Skeletal muscle satellite cell (primary cell): ENCODE data around the gene PRKCE.
A peak's percentile ranks its signal among the peaks of the same experiment; 100 is the strongest.

Source experiments
- H3K27me3 ChIP-seq: 2 replicates; pipeline ENCODE4 v1.7.0; 2013; ENCODE audit warnings: low read length; ENCODE audit not compliant: control insufficient read depth, insufficient read depth
- H3K36me3 ChIP-seq: 2 replicates; pipeline ENCODE4 v1.7.0; 2013; ENCODE audit warnings: mild to moderate bottlenecking, control low read depth, low read length; ENCODE audit not compliant: insufficient read depth
- H3K4me1 ChIP-seq: 2 replicates; pipeline ENCODE4 v1.7.0; 2013; ENCODE audit warnings: low read length; ENCODE audit not compliant: control insufficient read depth, insufficient read depth
- H3K4me2 ChIP-seq: 2 replicates; pipeline ENCODE4 v1.7.0; 2013; ENCODE audit warnings: mild to moderate bottlenecking, low read length
- H3K4me3 ChIP-seq: 2 replicates; pipeline ENCODE4 v1.7.0; 2013; ENCODE audit warnings: low read length
- H3K9ac ChIP-seq: 2 replicates; pipeline ENCODE4 v1.7.0; 2013; ENCODE audit warnings: mild to moderate bottlenecking, low read depth, low read length, moderate library complexity
- H3K9me3 ChIP-seq: replicated peaks from 2 replicates; pipeline ENCODE4 v1.7.0; 2013; ENCODE audit warnings: mild to moderate bottlenecking, control low read depth, low read length

Gene PRKCE

DNA sequence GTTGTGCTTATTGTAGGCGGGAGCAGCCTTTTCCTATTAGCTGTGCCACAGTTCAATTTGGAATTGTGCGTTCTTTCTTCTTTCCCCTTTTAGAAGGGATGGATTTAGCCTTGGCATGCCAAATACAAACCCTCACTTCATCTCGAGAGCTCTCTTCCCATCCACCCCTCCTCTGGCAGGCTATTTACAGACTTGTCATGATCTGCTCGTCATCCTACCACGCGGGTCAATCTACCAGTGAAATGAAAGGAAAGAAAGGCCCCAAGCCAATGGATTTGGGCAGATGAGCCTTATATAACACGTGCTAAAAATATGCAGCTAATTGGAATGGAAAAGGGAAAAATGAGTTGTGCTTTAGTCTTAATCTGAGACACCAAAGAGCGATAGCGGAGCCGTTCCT is 277.5 kb downstream of the PRKCE start:
- Histone ChIP-seq H3K4me3 (no peak overlapping the region), H3K4me1 (peaks cover 10% of the 10 kb centered on the region), H3K9ac (no peak overlapping the region), H3K9me3 (no peaks in the 10 kb centered on the region), H3K4me2 (no peak overlapping the region), H3K36me3 (no peaks in the 10 kb centered on the region), H3K27me3 (no peaks in the 10 kb centered on the region)

DNA sequence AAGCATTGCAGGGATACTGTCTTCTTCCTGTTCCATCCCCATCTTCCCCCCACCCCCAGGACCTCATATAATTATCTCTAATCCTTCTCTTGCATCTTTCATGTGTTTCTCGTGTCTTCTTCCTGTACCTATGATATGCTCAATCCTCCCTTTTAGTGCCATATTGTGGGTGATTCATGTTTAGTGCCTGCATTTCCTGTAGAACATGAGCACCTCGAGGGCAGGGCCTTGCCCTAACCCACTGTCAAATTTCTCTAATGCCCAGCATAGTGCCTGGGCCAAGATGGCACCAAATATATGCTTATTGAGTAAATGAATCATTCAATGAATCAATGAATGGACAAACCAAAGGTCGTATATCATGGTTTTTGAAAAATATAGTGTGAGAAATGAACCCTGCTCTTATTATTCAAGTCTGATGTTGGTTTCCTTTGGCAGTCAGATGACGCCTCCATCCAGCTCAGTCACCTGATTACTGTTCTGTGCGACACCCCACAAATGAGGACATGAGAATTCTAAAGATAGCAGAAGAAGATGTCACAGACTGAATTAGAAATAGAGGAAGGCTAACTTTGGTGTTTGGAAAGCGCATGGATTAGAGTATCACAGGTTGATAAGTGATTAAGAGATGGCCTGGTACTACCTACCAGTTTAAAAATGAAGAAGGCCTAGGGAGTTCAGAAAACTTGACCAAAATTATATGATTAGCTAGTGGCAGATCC is 278.4 kb downstream of the PRKCE start:
- H3K36me3 ChIP-seq: no peaks in the 10 kb centered on the region
- no peaks in the 10 kb centered on the region for H3K27me3 ChIP-seq
- H3K4me2 ChIP-seq: no peak overlapping the region
- H3K4me3 ChIP-seq: no peak overlapping the region
- no peak overlapping the region for H3K9ac ChIP-seq
- H3K9me3 ChIP-seq: no peaks in the 10 kb centered on the region
- peaks cover 10% of the 10 kb centered on the region for H3K4me1 ChIP-seq

DNA sequence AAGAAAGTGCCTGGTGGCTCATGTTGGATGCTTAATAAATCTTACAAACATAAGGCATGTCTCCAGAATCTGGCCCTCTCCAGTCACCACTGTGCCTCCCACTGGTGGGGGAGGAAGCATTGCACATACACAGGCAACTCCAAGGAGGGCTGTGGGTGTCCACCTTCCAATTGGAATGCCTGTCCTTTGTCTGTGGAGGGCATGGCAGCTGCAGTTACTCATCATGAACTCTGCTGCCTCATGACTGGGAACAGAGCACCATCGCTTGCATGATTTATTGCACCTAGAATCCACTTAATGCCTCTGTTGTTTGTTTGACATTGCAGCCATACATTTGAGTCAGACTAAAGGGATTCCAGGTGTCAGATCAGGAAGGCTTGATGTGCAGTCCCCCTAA is 278.9 kb downstream of the PRKCE start:
- H3K36me3 ChIP-seq: no peaks in the 10 kb centered on the region
- peaks cover 10% of the 10 kb centered on the region for H3K4me1 ChIP-seq
- no peak overlapping the region for H3K9ac ChIP-seq
- H3K9me3 ChIP-seq: no peaks in the 10 kb centered on the region
- H3K4me3 ChIP-seq: no peak overlapping the region
- no peak overlapping the region for H3K4me2 ChIP-seq
- no peaks in the 10 kb centered on the region for H3K27me3 ChIP-seq

DNA sequence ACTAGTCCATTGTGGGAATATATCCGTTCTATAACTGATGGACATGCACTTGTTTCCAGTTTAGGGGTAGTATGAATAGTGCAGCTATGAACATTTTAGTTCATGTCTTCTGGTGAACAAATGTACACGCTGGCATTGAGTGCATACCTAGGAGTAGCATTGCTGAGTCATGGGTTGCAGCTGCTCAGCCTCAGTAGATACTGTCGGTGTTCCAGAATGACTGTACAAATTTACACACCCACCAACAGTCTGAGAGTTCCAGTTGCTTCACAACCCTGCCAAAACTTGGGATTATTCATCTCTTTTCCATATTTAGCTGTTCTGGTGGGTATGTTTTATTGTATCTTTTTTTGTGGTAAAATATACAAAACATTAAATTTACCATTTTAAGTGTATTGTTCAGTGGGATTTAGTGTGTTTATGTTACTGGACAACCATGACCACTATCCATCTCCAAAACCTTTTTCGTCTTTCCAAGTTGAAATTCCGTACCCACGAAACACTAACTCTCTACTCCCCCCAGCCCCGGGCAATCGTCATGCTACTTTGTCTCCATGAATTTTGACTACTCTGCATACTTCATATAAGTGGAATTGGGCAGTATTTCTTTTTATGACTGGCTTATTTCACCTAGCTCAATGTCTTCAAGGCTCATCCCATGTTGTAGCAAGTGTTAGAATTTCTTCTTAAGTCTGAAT is 281.0 kb downstream of the PRKCE start:
- no peak overlapping the region for H3K4me2 ChIP-seq
- H3K4me3 ChIP-seq: no peak overlapping the region
- H3K9ac ChIP-seq: no peak overlapping the region
- H3K36me3 ChIP-seq: no peaks in the 10 kb centered on the region
- H3K27me3 ChIP-seq: no peaks in the 10 kb centered on the region
- no peaks in the 10 kb centered on the region for H3K9me3 ChIP-seq
- peaks cover 20% of the 10 kb centered on the region for H3K4me1 ChIP-seq

DNA sequence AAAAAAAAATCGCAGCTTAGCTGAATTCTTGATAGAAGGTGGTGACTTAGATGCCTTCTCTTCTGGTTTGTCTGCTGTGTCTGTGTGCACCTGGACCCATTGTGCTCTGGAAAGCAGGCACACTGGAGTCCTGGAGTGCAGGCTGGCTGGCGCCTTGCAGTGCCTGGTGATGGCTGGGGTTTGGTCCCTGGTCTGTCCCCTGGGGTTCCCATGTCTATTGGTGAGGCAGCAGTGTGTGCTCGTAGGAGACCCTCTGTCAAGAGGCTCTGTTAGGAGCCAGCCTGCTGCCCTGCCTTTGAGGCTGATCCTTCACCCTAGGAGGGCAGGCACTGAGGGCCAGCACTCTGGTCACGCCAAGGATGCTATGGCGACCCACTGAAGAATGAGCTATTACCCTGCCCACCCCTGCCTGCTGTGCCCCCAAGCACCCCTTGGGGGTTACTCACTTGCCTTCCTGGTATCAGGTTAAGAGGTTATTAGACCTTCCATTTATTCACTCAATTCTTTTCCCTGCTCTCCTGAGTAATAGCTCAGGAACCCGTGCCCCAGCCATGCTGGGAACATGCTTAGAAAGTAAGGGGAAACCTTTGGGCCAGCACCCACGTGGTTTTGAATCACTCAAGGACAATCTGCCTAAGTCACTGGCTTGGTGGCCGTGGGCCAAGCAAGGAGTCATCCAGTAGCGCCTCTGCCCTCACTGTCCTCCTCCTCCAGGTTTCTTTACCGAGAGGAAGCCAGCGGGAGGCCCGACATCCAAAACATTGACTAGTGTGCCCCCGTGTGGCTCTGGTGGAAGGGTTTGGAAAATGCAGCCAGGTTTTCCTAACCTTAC is 284.5 kb downstream of the PRKCE start:
- no peak overlapping the region for H3K9ac ChIP-seq

DNA sequence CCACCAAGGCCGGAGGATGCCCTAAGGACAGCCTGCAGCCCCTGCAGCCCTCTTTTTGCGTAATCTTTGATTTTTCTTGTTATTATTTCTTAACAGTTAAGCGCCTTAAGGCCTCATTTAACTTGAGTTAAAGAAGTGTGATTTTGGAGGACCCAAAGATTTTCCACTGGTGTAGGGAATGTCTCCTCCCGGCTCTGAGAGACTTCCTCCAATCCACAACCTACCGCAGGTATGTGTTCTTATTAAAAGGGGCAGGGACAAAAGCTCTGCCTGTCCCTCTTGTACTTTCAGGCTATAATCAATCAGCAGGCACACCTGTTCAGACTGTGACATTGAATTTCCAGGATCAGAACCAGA is 285.1 kb downstream of the PRKCE start:
- Histone ChIP-seq H3K4me1 (peaks cover 32% of the 10 kb centered on the region), H3K9me3 (no peaks in the 10 kb centered on the region), H3K4me2 (no peak overlapping the region), H3K4me3 (no peak overlapping the region), H3K36me3 (no peaks in the 10 kb centered on the region), H3K9ac (peak overlapping the region; percentile 13), H3K27me3 (no peaks in the 10 kb centered on the region)

More for the DNA sequence above, 284.5 kb downstream of the PRKCE start:
- H3K4me3 ChIP-seq: no peak overlapping the region
- H3K27me3 ChIP-seq: no peaks in the 10 kb centered on the region
- no peaks in the 10 kb centered on the region for H3K9me3 ChIP-seq
- peaks cover 32% of the 10 kb centered on the region for H3K4me1 ChIP-seq
- no peaks in the 10 kb centered on the region for H3K36me3 ChIP-seq
- H3K4me2 ChIP-seq: peak overlapping the region; percentile 8

DNA sequence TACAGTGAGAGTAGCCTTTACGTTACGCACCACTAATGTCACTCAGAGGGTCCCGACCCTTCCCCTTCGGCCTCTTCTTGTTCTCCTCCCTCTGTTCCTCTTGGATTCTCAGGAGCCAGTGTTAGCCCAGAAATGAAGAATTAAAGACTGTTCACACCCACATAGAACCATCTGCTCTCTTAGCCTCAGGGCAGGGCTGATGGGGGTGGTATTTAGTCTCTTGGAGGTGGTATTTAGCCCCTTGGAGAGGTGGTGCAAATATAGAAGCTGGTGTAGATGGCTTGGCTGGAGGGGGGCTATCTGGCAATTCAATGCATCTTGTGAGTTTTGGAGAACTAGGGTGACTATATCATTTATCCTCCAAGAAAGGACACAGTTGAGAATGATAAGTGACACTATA is 286.5 kb downstream of the PRKCE start:
- H3K9ac ChIP-seq: no peak overlapping the region
- no peak overlapping the region for H3K4me3 ChIP-seq
- H3K36me3 ChIP-seq: no peaks in the 10 kb centered on the region
- peak overlapping the region; percentile 29 for H3K4me2 ChIP-seq
- H3K9me3 ChIP-seq: no peaks in the 10 kb centered on the region
- H3K27me3 ChIP-seq: no peaks in the 10 kb centered on the region
- peaks cover 27% of the 10 kb centered on the region for H3K4me1 ChIP-seq

DNA sequence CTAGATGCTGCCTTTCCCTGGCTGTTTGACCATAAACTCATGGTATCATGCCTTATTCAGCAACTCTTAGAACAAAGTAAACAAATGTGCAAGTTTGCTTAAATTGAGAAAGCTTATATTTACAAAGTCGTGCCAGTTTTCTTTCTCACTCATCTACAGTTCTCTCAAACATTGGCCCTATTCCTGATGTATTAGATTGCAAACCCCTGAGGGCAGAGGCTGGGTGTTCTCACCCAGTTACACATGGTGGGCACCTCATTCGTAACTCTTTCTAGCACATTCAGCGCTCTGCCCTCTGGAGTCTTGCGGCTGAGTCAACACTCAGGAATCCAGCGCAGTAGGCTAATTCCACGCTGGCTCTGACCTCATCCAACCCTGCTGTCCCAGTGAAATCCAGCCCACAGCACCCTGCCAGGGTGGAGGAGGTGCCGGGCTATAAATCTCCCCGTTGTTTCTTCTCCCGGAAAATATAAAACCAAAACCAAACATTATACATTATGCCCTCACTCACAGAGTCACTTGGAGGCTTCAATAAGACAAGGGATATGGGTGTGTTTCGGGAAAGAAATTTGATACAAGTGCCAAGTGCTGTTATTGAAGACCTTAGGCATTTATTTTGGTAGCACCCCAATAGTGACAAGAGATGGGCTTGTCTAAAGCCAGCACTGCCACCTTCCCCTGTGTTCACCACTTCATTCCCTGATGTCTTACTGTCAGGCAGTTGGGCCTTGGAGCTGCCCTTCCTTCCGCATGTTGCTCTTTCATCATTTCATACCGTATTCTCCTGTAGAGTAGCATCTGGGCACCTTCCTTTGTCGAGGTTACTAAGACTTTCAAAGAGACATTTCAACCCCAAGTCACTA is 287.4 kb downstream of the PRKCE start:
- Histone ChIP-seq H3K9me3 (no peaks in the 10 kb centered on the region), H3K4me3 (peak overlapping the region; percentile 53), H3K27me3 (no peaks in the 10 kb centered on the region), H3K4me1 (peaks cover 30% of the 10 kb centered on the region), H3K4me2 (peak overlapping the region; percentile 74), H3K36me3 (no peaks in the 10 kb centered on the region), H3K9ac (peak overlapping the region; percentile 23)

DNA sequence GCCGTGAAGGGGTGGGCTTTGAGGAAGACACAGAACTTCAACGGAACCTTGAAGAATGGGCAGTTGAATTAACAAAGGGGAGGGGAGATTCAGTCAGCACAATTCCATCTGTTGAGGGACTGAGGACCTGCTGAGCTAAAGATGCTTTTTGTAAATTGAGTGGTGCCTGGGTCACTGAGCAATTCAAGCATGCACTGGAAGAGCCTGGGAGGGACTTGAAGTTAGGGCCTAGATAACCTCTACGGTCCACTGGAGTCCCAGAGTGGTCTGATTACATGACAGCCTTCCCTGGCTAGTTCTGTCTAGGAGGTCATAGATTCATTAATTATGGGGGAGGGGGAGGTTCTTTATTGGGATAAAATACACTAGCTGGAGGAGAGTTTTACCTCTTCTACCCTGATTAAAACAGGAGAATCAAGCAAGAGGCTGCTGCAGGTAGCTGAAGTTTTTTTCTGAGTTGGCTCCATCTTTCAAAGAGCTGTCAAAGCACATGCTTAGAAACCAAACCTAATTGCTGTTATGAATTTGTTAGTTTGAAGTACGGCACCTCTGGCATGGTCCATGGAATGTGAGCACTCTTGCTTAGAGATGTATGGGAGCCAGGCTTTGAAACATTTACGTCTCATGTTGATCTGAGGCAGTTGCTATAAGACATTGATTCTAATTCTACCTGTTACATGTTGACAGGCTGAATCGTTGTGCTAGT is 290.2 kb downstream of the PRKCE start:
- Histone ChIP-seq H3K9ac (no peak overlapping the region), H3K4me2 (no peak overlapping the region), H3K9me3 (no peaks in the 10 kb centered on the region)

DNA sequence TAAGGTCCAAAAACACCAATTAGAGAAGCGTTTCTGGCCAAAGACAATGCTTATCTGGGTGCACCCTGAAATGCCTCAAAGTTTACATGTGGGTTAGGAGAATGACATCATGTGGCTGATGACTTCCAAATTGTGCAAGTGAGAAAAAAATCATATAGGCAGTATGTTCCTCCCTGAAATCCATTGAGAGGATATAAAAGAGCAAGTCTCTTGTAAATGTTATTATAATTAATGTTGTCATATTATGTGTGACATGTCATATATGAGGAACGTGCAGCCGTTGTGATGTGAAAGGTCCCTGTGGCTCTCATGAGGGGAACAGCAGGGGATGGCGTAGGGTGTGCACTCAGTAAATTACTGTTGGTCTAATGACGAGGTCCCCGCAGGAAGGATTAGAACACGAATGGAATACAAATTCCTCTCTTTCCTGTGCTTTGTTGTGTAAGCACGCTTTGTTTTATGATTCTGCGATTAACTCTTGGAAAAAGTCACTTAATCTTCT is 290.8 kb downstream of the PRKCE start:
- Histone ChIP-seq H3K9me3 (no peaks in the 10 kb centered on the region), H3K36me3 (no peaks in the 10 kb centered on the region), H3K27me3 (no peaks in the 10 kb centered on the region), H3K4me2 (no peak overlapping the region), H3K4me3 (no peak overlapping the region), H3K4me1 (peaks cover 42% of the 10 kb centered on the region), H3K9ac (no peak overlapping the region)

More for the DNA sequence above, 290.2 kb downstream of the PRKCE start:
- Histone ChIP-seq H3K36me3 (no peaks in the 10 kb centered on the region), H3K4me1 (peaks cover 42% of the 10 kb centered on the region), H3K27me3 (no peaks in the 10 kb centered on the region), H3K4me3 (no peak overlapping the region)
